DOHH2 (cell line): ENCODE results near the gene KIF22.

Experiments
- EZH2phosphoT487 ChIP-seq: fragments of 200-600 bp; sonication (generic); IDR thresholded peaks from 2 replicates; pipeline ENCODE4 v1.6.1; 2017; ENCODE audit warnings: borderline replicate concordance, mild to moderate bottlenecking, antibody characterized with exemption, low read length, moderate library complexity, mixed read lengths
- TF ChIP-seq, protein P1 (sequence below): fragments of 200-600 bp; sonication (generic); IDR thresholded peaks from one replicate; pipeline ENCODE4 v1.5.1; 2014; ENCODE audit warnings: antibody characterized with exemption, mild to moderate bottlenecking, low read depth, low read length; ENCODE audit not compliant: poor library complexity, severe bottlenecking

DNA sequence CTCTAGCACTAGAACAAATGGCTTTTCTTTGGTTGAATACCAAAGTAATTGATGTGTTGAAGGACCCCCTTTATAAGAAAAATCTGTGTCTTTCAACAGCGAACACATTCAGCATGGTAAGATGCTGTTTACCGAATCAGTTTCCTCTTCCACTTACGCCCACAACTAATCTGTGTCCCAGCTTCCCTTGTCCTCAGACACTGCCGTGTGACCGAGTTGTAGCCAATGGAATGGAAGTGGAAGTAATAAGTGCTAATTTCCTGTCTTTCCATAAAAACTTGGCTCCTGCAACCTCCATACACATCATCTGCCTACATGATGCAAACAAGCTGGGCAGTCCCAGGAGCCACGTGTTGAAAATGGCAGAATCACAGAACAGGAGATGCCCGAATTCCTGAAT is 62.1 kb downstream of the KIF22 start:
- TF ChIP-seq, protein P1, sequence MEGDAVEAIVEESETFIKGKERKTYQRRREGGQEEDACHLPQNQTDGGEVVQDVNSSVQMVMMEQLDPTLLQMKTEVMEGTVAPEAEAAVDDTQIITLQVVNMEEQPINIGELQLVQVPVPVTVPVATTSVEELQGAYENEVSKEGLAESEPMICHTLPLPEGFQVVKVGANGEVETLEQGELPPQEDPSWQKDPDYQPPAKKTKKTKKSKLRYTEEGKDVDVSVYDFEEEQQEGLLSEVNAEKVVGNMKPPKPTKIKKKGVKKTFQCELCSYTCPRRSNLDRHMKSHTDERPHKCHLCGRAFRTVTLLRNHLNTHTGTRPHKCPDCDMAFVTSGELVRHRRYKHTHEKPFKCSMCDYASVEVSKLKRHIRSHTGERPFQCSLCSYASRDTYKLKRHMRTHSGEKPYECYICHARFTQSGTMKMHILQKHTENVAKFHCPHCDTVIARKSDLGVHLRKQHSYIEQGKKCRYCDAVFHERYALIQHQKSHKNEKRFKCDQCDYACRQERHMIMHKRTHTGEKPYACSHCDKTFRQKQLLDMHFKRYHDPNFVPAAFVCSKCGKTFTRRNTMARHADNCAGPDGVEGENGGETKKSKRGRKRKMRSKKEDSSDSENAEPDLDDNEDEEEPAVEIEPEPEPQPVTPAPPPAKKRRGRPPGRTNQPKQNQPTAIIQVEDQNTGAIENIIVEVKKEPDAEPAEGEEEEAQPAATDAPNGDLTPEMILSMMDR, result no peak
- TF ChIP-seq EZH2phosphoT487, result no peak
